H1 (cell line): ENCODE results near the gene RARRES2. TPM values are rescaled to one million over a fixed set of nuclear protein-coding genes. Genes with fewer than 3 reads are reported as not detected.

Experiments used
- CTCF ChIA-PET: fragments of 300-600 bp; sonication (Branson Sonifier 250); formaldehyde crosslinking; loops from one replicate; lab custom pipeline; 2021; ENCODE audit not compliant: partially characterized antibody; lab: Charles Lee
- POLR2A ChIA-PET: fragments of 300-600 bp; sonication (Branson Sonifier 250); formaldehyde crosslinking; loops from one replicate; lab custom pipeline; 2021; ENCODE audit warnings: inconsistent platforms; ENCODE audit not compliant: partially characterized antibody; lab: Charles Lee
- DNase-seq, 2 experiments: peaks; one replicate each; pipeline versions ENCODE4 v3.0.0 to v3.0.0-alpha.2; 2010 to 2022; ENCODE audit warnings: low spot score in 2 of 2, low read depth in 1 of 2, mixed read lengths in 1 of 2
- FAIRE-seq: peaks from 2 replicates; lab custom pipeline; 2011; peaks lifted over from hg19 to GRCh38; lab: Jason Lieb, UNC
- H2AFZ ChIP-seq: 2 replicates; pipeline ENCODE4 v1.8.1; 2012; ENCODE audit warnings: low read length, inconsistent platforms
- H2AK5ac ChIP-seq: 2 replicates; pipeline ENCODE4 v1.6.1; 2013; ENCODE audit warnings: low read depth, low read length
- H2BK120ac ChIP-seq: replicated peaks from 2 replicates; pipeline ENCODE3; 2013; ENCODE audit warnings: low read depth, low read length, inconsistent platforms
- H2BK12ac ChIP-seq: 2 replicates; pipeline ENCODE4 v1.6.1; 2013; ENCODE audit warnings: low read depth, low read length
- H2BK15ac ChIP-seq: 2 replicates; pipeline ENCODE4 v1.6.1; 2013; ENCODE audit warnings: low read length
- H2BK20ac ChIP-seq: 2 replicates; pipeline ENCODE4 v1.6.1; 2013; ENCODE audit warnings: low read length
- H2BK5ac ChIP-seq: 2 replicates; pipeline ENCODE4 v1.6.1; 2013; ENCODE audit warnings: low read depth, low read length
- H3K14ac ChIP-seq: 2 replicates; pipeline ENCODE4 v1.6.1; 2013; ENCODE audit warnings: inconsistent platforms; ENCODE audit not compliant: insufficient read length
- H3K18ac ChIP-seq: 2 replicates; pipeline ENCODE4 v1.6.1; 2013; ENCODE audit warnings: low read length; ENCODE audit errors: extremely low read depth
- H3K23ac ChIP-seq: 2 replicates; pipeline ENCODE4 v1.6.1; 2013; ENCODE audit warnings: inconsistent platforms; ENCODE audit not compliant: insufficient read length
- H3K23me2 ChIP-seq: 2 replicates; pipeline ENCODE4 v1.6.1; 2013; ENCODE audit warnings: low read depth, low read length
- H3K27ac ChIP-seq: 2 replicates; pipeline ENCODE4 v1.6.1; 2011; ENCODE audit warnings: low read depth, low read length, inconsistent platforms
- H3K27me3 ChIP-seq, 4 experiments: replicated peaks in 1 of 4; 1 replicate in 1 of 4; 2 replicates in 3 of 4; pipeline versions ENCODE4 v1.6.1 to v1.8.1; 2011 to 2013; ENCODE audit warnings: low read length in 3 of 4, mild to moderate bottlenecking in 3 of 4, inconsistent platforms in 2 of 4, mixed read lengths in 2 of 4, moderate library complexity in 1 of 4; ENCODE audit not compliant: control insufficient read depth in 3 of 4, insufficient read depth in 3 of 4; ENCODE audit errors: extremely low read depth in 1 of 4
- H3K36me3 ChIP-seq, 4 experiments: 2 replicates each; pipeline versions ENCODE4 v1.6.1 to v1.8.1; 2011 to 2013; ENCODE audit warnings: mild to moderate bottlenecking in 4 of 4, low read length in 3 of 4, moderate library complexity in 2 of 4, control low read depth in 1 of 4, inconsistent platforms in 1 of 4; ENCODE audit not compliant: insufficient read depth in 4 of 4, control insufficient read depth in 2 of 4
- H3K4ac ChIP-seq: replicated peaks from 2 replicates; pipeline ENCODE3; 2013; ENCODE audit warnings: low read length, low read depth, mixed read lengths, inconsistent platforms; ENCODE audit not compliant: insufficient read length
- H3K4me1 ChIP-seq, 4 experiments: replicated peaks in 1 of 4; 1 replicate in 1 of 4; 2 replicates in 3 of 4; pipeline versions ENCODE4 v1.6.1 to v1.8.1; 2011 to 2013; ENCODE audit warnings: low read length in 3 of 4, inconsistent platforms in 2 of 4, mixed read lengths in 1 of 4; ENCODE audit not compliant: insufficient read depth in 4 of 4, control insufficient read depth in 3 of 4
- H3K4me2 ChIP-seq, 2 experiments: 2 replicates each; pipeline versions ENCODE4 v1.6.1 to v1.8.1; 2011 to 2013; ENCODE audit warnings: low read depth in 2 of 2, low read length in 2 of 2, control low read depth in 1 of 2, inconsistent platforms in 1 of 2, mild to moderate bottlenecking in 1 of 2; ENCODE audit not compliant: insufficient read depth in 1 of 2
- H3K4me3 ChIP-seq, 4 experiments: fragments of 200-600, 300-600 bp in 1 of 4; sonication (generic), shearing (Covaris generic), sonication (Bioruptor Twin) in 1 of 4; 2 replicates each; pipeline versions ENCODE4 v1.5.1 to v1.8.1; 2011 to 2016; ENCODE audit warnings: low read length in 4 of 4, low read depth in 3 of 4, control low read depth in 2 of 4, inconsistent platforms in 2 of 4, mild to moderate bottlenecking in 2 of 4, mixed read lengths in 1 of 4, moderate library complexity in 1 of 4; ENCODE audit not compliant: insufficient read depth in 2 of 4; ENCODE audit errors: extremely low read depth in 1 of 4
- H3K56ac ChIP-seq: replicated peaks from 2 replicates; pipeline ENCODE3; 2013; ENCODE audit warnings: low read depth, mild to moderate bottlenecking, mixed read lengths, low read length, inconsistent platforms; ENCODE audit not compliant: insufficient read length
- H3K79me1 ChIP-seq: 2 replicates; pipeline ENCODE4 v1.6.1; 2013; ENCODE audit warnings: low read depth, low read length, control low read depth
- H3K79me2 ChIP-seq, 2 experiments: 2 replicates each; pipeline versions ENCODE4 v1.6.1 to v1.8.1; 2012 to 2013; ENCODE audit warnings: low read length in 2 of 2, mild to moderate bottlenecking in 2 of 2, inconsistent platforms in 1 of 2; ENCODE audit not compliant: insufficient read depth in 2 of 2, control insufficient read depth in 1 of 2
- H3K9ac ChIP-seq, 4 experiments: replicated peaks in 1 of 4; 1 replicate in 1 of 4; 2 replicates in 3 of 4; pipeline versions ENCODE4 v1.6.1 to v1.8.1; 2011 to 2013; ENCODE audit warnings: low read depth in 3 of 4, low read length in 3 of 4, control low read depth in 2 of 4, mild to moderate bottlenecking in 2 of 4, moderate library complexity in 2 of 4, inconsistent platforms in 1 of 4; ENCODE audit errors: extremely low read depth in 1 of 4
- H3K9me3 ChIP-seq, 2 experiments: 2 replicates each; pipeline versions ENCODE4 v1.6.1 to v1.8.1; 2012 to 2013; ENCODE audit warnings: mild to moderate bottlenecking in 2 of 2, moderate library complexity in 2 of 2, control low read depth in 1 of 2, inconsistent platforms in 1 of 2, low read depth in 1 of 2, low read length in 1 of 2, mixed read lengths in 1 of 2; ENCODE audit not compliant: insufficient read depth in 2 of 2
- H4K20me1 ChIP-seq, 2 experiments: replicated peaks in 1 of 2; 2 replicates each; pipeline versions ENCODE3 to v1.8.1; 2011 to 2013; ENCODE audit warnings: inconsistent platforms in 2 of 2, low read length in 2 of 2, mild to moderate bottlenecking in 1 of 2; ENCODE audit not compliant: insufficient read depth in 2 of 2, control insufficient read depth in 1 of 2
- H4K5ac ChIP-seq: 2 replicates; pipeline ENCODE4 v1.6.1; 2013; ENCODE audit warnings: low read length, low read depth, mixed read lengths, inconsistent platforms; ENCODE audit not compliant: insufficient read length
- H4K8ac ChIP-seq: 2 replicates; pipeline ENCODE4 v1.8.0; 2013; ENCODE audit warnings: mild to moderate bottlenecking, moderate library complexity, low read length, inconsistent platforms; ENCODE audit not compliant: insufficient read depth; ENCODE audit errors: extremely low read depth
- H4K91ac ChIP-seq: replicated peaks from 2 replicates; pipeline ENCODE3; 2013; ENCODE audit warnings: low read length, mixed read lengths, inconsistent platforms; ENCODE audit not compliant: insufficient read length
- EZH2 ChIP-seq: fragments of 200-600 bp; sonication (generic); IDR thresholded peaks from 2 replicates; pipeline ENCODE4 v1.7.1; 2012; ENCODE audit warnings: low read depth, mild to moderate bottlenecking, moderate library complexity, low read length, inconsistent platforms; ENCODE audit not compliant: severe bottlenecking
- HDAC2 ChIP-seq, 2 experiments: fragments of 300-600 bp in 1 of 2; sonication (generic) in 1 of 2; IDR thresholded peaks; 2 replicates each; pipeline ENCODE4 v1.6.1; 2011 to 2012; ENCODE audit warnings: low read depth in 2 of 2, low read length in 2 of 2, mild to moderate bottlenecking in 2 of 2, moderate library complexity in 2 of 2, borderline replicate concordance in 1 of 2, inconsistent platforms in 1 of 2
- HDAC6 ChIP-seq: IDR thresholded peaks from one replicate; pipeline ENCODE4 v1.7.1; 2012; ENCODE audit warnings: low read depth, mild to moderate bottlenecking, inconsistent platforms, low read length, moderate library complexity
- MAX ChIP-seq: IDR thresholded peaks from 2 replicates; pipeline ENCODE4 v1.6.1; 2012; ENCODE audit warnings: inconsistent platforms
- SIX5 ChIP-seq: IDR thresholded peaks from 2 replicates; pipeline ENCODE4 v1.6.1; 2011; ENCODE audit warnings: mild to moderate bottlenecking, low read depth, low read length
- SRF ChIP-seq: IDR thresholded peaks from 2 replicates; pipeline ENCODE4 v1.6.1; 2011; ENCODE audit warnings: mild to moderate bottlenecking, low read depth, low read length, moderate library complexity
- TEAD4 ChIP-seq: IDR thresholded peaks from 2 replicates; pipeline ENCODE4 v1.6.1; 2012; ENCODE audit warnings: low read depth, low read length, inconsistent platforms, mixed read lengths
- WGBS, 2 experiments: shearing (Covaris generic) in 1 of 2; methylation state at CpG; one replicate each; pipeline versions ENCODE4 v1.1.6 to v1.1.7; 2013 to 2015; ENCODE audit warnings: low lambda C conversion rate in 2 of 2, mixed read lengths in 2 of 2, inconsistent platforms in 1 of 2, low coverage in 1 of 2, missing lambda C conversion rate in 1 of 2; ENCODE audit not compliant: insufficient replicate concordance in 2 of 2, insufficient coverage in 1 of 2, insufficient read length in 1 of 2; ENCODE audit errors: extremely low coverage in 1 of 2, missing lambda C conversion rate in 1 of 2; 5-methylcytosine and 5-hydroxymethylcytosine counted together
- polyA plus RNA-seq, 7 experiments: library from polyadenylated mRNA; depleted of rRNA in 3 of 7; stranded (reverse) in 5 of 7; unstranded in 2 of 7; fragments of >200 nt in 5 of 7; fragments of 200-250 nt in 2 of 7; gene quantifications; 1 replicate in 5 of 7; 2 replicates in 1 of 7; 4 replicates in 1 of 7; pipeline versions ENCODE4 v1.2.1 to v1.2.3, GENCODE V29; 2011 to 2013; ENCODE audit warnings: missing spikeins in 2 of 7, mixed read lengths in 2 of 7
- total RNA-seq: library from RNA; stranded (reverse); fragmentation: NEBNext Ultra II Directional; extraction: Animal tissue kit (Norgen Biotek cat#: 25700); gene quantifications from 2 replicates; pipeline ENCODE4 v1.2.1, GENCODE V29; 2021

The RARRES2 gene
- total and polyA plus RNA-seq, 2 of the 8 experiments (the other 6 are each of a cell fraction or from before 2014, with no cell fraction given): 254 to 441 TPM

- H3K79me2 ChIP-seq: no peaks in the 10 kb centered on the region
- no peaks in the 10 kb centered on the region for H3K79me1 ChIP-seq
- no peaks in the 10 kb centered on the region for H3K36me3 ChIP-seq
- no peak overlapping the region for H3K27ac ChIP-seq
- no peak overlapping the region for H2BK15ac ChIP-seq
- H4K20me1 ChIP-seq: no peaks in the 10 kb centered on the region
- FAIRE-seq: no peak
- peaks cover 0 to 4% (median 0%) of the 10 kb centered on the region in 4 experiments; a peak in 2 of 7 replicates for H3K27me3 ChIP-seq
- H3K9me3 ChIP-seq: no peaks in the 10 kb centered on the region
- no peak overlapping the region for H3K14ac ChIP-seq
- H3K4me2 ChIP-seq: no peak overlapping the region
- H2BK20ac ChIP-seq: no peak overlapping the region
- no peak overlapping the region for H4K5ac ChIP-seq
- H3K18ac ChIP-seq: no peak overlapping the region
- H2BK5ac ChIP-seq: no peak overlapping the region
- H3K4me3 ChIP-seq: no peak overlapping the region
- H3K9ac ChIP-seq: no peak overlapping the region
- H2AFZ ChIP-seq: no peak overlapping the region
- POLR2A ChIA-PET: interaction anchor here (1.0 kb wide), 1 partner anchor 55 kb away, joined by 4 read pairs; no protein-coding TSS in a partner anchor
- H4K91ac ChIP-seq: no peak overlapping the region
- H3K4me1 ChIP-seq: peaks cover 0 to 22% (median 11%) of the 10 kb centered on the region in 4 experiments; a peak in 6 of 7 replicates
- H3K4ac ChIP-seq: no peak overlapping the region
- TF ChIP-seq MAX (no peak), HDAC2 (IDR thresholded peaks at IDR 0.05; ENCODE audit: borderline replicate concordance in 1 of 2, low read depth in 2 of 2, low read length in 2 of 2) (no peak), TEAD4 (no peak), EZH2 (no peak), SIX5 (no peak), HDAC6 (no peak), SRF (no peak)
- H2BK120ac ChIP-seq: no peak overlapping the region
- CTCF ChIA-PET: interaction anchor here (1.1 to 1.5 kb wide), 5 partner anchors 9 to 107 kb away, joined by 3 to 5 read pairs (median 3); partner anchors contain the start of genes ACTR3C and LRRC61
- WGBS, 2 experiments: 97% methylated on average over 5 of the region's 5 CpGs; no CpG with 5 or more reads in 1 of the 2 experiments
- H3K56ac ChIP-seq: no peak overlapping the region
- H3K23ac ChIP-seq: no peak overlapping the region
- no peak overlapping the region for H2AK5ac ChIP-seq
- H2BK12ac ChIP-seq: no peak overlapping the region
- H4K8ac ChIP-seq: no peak overlapping the region
- no peaks in the 10 kb centered on the region; the same call in 1 of the 2 replicates for H3K23me2 ChIP-seq
- DNase-seq: no peak
These were observed 26.7 kb downstream of the RARRES2 start for GRCh38 chr7:150314639-150315239.
